Stimulated activated CD8-positive, alpha-beta memory T cell treated with anti-CD3 and anti-CD28 coated beads, Interleukin-2, amount 100 ng/mL, for 48 hours (primary cell): Measurements from ENCODE around the gene ABCG1.

Experiments
- DNase-seq, 2 donors: peaks; one replicate each; pipeline ENCODE4 v3.0.0-alpha.2; 2020; ENCODE audit warnings: low read depth in 2 of 2

The ABCG1 gene

GRCh38 chr21:42346441-42346840 lies 127.5 kb downstream of the ABCG1 start:
- DNase-seq = no peak
